ENCODE results near the gene CFAP99.

Gene CFAP99

DNA sequence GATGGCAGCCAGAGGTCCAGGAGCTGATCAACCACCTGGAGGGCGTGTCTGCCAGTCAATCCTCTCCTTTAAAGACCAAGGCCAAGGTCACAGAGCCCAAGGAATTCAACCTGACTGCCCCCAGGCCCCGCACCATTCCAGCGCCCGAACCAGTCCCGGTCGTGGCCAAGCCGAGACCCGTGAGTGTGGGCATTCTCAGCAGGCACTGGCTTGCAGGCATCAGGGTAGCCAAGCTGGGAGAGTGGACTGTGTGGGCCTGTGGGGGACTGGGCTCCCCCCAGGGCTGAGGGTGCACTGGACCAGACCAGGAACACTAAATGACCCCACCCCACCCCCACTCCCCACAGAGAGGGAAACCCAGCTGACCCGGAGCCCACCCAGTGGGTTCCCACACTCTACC, 26.4 kb downstream of the CFAP99 start:
- TF ChIP-seq, protein P1, sequence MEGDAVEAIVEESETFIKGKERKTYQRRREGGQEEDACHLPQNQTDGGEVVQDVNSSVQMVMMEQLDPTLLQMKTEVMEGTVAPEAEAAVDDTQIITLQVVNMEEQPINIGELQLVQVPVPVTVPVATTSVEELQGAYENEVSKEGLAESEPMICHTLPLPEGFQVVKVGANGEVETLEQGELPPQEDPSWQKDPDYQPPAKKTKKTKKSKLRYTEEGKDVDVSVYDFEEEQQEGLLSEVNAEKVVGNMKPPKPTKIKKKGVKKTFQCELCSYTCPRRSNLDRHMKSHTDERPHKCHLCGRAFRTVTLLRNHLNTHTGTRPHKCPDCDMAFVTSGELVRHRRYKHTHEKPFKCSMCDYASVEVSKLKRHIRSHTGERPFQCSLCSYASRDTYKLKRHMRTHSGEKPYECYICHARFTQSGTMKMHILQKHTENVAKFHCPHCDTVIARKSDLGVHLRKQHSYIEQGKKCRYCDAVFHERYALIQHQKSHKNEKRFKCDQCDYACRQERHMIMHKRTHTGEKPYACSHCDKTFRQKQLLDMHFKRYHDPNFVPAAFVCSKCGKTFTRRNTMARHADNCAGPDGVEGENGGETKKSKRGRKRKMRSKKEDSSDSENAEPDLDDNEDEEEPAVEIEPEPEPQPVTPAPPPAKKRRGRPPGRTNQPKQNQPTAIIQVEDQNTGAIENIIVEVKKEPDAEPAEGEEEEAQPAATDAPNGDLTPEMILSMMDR (IDR thresholded peaks at IDR 0.05; ENCODE audit: low read depth, low read length, poor library complexity, severe bottlenecking), result no peak
- H3K4me2 ChIP-seq (ENCODE audit: low read length), result no peak overlapping the region
- H4K20me1 ChIP-seq (ENCODE audit: control insufficient read depth, insufficient read depth, low read depth, low read length), result no peaks in the 10 kb centered on the region
- H3K36me3 ChIP-seq (ENCODE audit: control insufficient read depth, low read length), result no peaks in the 10 kb centered on the region
- H3K9me2 ChIP-seq (replicated peaks; ENCODE audit: control insufficient read depth, low read length), result no peaks in the 10 kb centered on the region; the same call in 1 of the 2 replicates
- H3K79me2 ChIP-seq (ENCODE audit: control insufficient read depth, low read length), result no peaks in the 10 kb centered on the region
- no peak overlapping the region for H3K27ac ChIP-seq (ENCODE audit: low read depth, low read length)
- H3K4me3 ChIP-seq (ENCODE audit: low read length), result no peak overlapping the region
- peaks cover 4% of the 10 kb centered on the region; the same call in 1 of the 2 replicates for H3K9me3 ChIP-seq (ENCODE audit: control insufficient read depth, insufficient read depth, low read length)
- peaks cover 8% of the 10 kb centered on the region for H3K4me1 ChIP-seq (ENCODE audit: control insufficient read depth, low read length)
- H3K27me3 ChIP-seq (ENCODE audit: control insufficient read depth, low read length), result no peaks in the 10 kb centered on the region
- no peaks in the 10 kb centered on the region for H3F3A ChIP-seq (ENCODE audit: control insufficient read depth, insufficient read depth)

DNA sequence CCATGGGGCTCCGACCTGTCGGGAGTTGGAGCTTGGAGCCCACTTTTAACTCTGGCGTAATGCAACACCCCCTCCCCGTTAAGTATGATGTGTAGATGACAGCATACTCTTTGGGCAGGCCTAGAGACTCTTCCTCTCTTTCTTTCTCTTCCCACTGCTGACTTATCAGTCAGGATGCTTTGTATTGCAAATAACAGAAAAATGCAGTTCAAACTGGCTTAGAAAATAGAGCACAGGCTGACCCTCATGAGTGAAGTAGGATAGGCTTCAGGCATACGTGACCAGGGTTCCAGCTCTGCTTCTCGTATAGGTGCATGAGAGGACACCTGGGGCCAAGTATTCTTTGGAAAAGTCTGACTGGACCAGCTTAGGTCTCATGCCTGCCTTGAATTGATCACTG, 26.8 kb downstream of the CFAP99 start:
- H3K79me2 ChIP-seq (ENCODE audit: control insufficient read depth, low read length), result no peaks in the 10 kb centered on the region
- peaks cover 8% of the 10 kb centered on the region for H3K4me1 ChIP-seq (ENCODE audit: control insufficient read depth, low read length)
- no peaks in the 10 kb centered on the region for H3F3A ChIP-seq (ENCODE audit: control insufficient read depth, insufficient read depth)
- H4K20me1 ChIP-seq (ENCODE audit: control insufficient read depth, insufficient read depth, low read depth, low read length), result no peaks in the 10 kb centered on the region
- peaks cover 4% of the 10 kb centered on the region; the same call in 1 of the 2 replicates for H3K9me3 ChIP-seq (ENCODE audit: control insufficient read depth, insufficient read depth, low read length)
- no peaks in the 10 kb centered on the region; the same call in 1 of the 2 replicates for H3K9me2 ChIP-seq (replicated peaks; ENCODE audit: control insufficient read depth, low read length)
- no peak overlapping the region for H3K4me3 ChIP-seq (ENCODE audit: low read length)
- TF ChIP-seq EZH2phosphoT487 (IDR thresholded peaks at IDR 0.05; ENCODE audit: borderline replicate concordance, low read length), result no peak
- TF ChIP-seq, protein P1 (IDR thresholded peaks at IDR 0.05; ENCODE audit: low read depth, low read length, poor library complexity, severe bottlenecking), result no peak
- no peak overlapping the region for H3K27ac ChIP-seq (ENCODE audit: low read depth, low read length)
- no peaks in the 10 kb centered on the region for H3K27me3 ChIP-seq (ENCODE audit: control insufficient read depth, low read length)
- no peak overlapping the region for H3K4me2 ChIP-seq (ENCODE audit: low read length)
- H3K36me3 ChIP-seq (ENCODE audit: control insufficient read depth, low read length), result no peaks in the 10 kb centered on the region

DNA sequence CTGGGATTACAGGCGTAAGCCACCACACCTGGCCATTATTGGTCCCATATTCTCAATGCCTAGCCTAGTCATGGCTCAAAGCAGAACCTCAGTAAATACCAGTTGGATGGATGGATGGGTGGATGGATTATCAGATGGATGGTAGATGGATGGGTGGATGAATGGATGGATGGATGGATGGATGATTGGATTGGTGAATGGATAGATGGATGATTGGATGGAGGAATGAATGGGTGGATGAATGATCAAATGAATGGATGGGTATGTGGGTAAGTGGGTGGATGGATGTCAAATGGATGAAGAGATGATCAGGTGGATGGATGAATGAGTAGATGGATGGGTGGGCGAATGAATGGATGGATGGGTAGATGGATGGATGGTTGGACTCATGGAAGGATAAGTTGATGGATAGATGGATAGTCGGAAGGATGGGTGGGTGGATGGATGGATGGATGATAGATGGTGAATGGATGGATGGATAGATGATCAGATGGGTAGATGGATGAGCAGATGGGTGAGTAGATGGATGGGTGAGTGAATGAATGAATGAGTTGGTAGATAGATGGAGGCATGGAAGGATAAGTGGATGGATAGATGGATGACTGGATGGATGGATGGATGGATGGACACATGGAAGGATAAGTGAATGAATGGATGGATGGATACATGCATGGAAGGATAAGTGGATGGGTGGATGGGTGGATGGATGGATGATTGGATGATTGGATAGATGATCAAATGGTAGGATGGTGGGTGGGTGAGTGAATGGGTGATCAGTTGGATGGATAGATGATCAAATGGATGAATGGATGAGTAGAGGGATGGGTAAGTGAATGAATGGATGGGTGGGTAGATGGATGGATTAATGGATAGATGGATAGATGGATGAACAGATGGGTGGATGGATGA, 28.2 kb downstream of the CFAP99 start:
- H4K20me1 ChIP-seq (ENCODE audit: control insufficient read depth, insufficient read depth, low read depth, low read length), result no peaks in the 10 kb centered on the region
- H3K27me3 ChIP-seq (ENCODE audit: control insufficient read depth, low read length), result no peaks in the 10 kb centered on the region
- H3K79me2 ChIP-seq (ENCODE audit: control insufficient read depth, low read length), result no peaks in the 10 kb centered on the region
- H3K4me1 ChIP-seq (ENCODE audit: control insufficient read depth, low read length), result peaks cover 1% of the 10 kb centered on the region
- H3K27ac ChIP-seq (ENCODE audit: low read depth, low read length), result no peak overlapping the region
- H3F3A ChIP-seq (ENCODE audit: control insufficient read depth, insufficient read depth), result no peaks in the 10 kb centered on the region
- H3K4me3 ChIP-seq (ENCODE audit: low read length), result no peak overlapping the region
- H3K36me3 ChIP-seq (ENCODE audit: control insufficient read depth, low read length), result no peaks in the 10 kb centered on the region
- H3K4me2 ChIP-seq (ENCODE audit: low read length), result no peak overlapping the region
- TF ChIP-seq, protein P1 (IDR thresholded peaks at IDR 0.05; ENCODE audit: low read depth, low read length, poor library complexity, severe bottlenecking), result no peak
- H3K9me2 ChIP-seq (replicated peaks; ENCODE audit: control insufficient read depth, low read length), result no peaks in the 10 kb centered on the region; the same call in 1 of the 2 replicates
- H3K9me3 ChIP-seq (ENCODE audit: control insufficient read depth, insufficient read depth, low read length), result peaks cover 4% of the 10 kb centered on the region; the same call in 1 of the 2 replicates
